Liver (tissue), 9 donors: ENCODE results near the gene FAM32A. TPM values are rescaled to one million over a fixed set of nuclear protein-coding genes. Genes with fewer than 3 reads are reported as not detected.

Experiments
- DNase-seq: peaks from one replicate; pipeline ENCODE4 v3.0.0-alpha.2; 2017; ENCODE audit warnings: low spot score
- H3K27ac ChIP-seq, 2 donors: one replicate each; pipeline ENCODE4 v1.7.0; 2013; ENCODE audit warnings: inconsistent platforms in 2 of 2, low read length in 2 of 2, control low read depth in 1 of 2, low read depth in 1 of 2, mild to moderate bottlenecking in 1 of 2
- H3K27me3 ChIP-seq, 4 donors: one replicate each; pipeline versions ENCODE4 v1.6.1 to v1.7.0; 2013; ENCODE audit warnings: low read length in 3 of 4, inconsistent platforms in 1 of 4, mild to moderate bottlenecking in 1 of 4, moderate library complexity in 1 of 4; ENCODE audit not compliant: control insufficient read depth in 4 of 4, insufficient read depth in 4 of 4
- H3K36me3 ChIP-seq, 4 donors: one replicate each; pipeline versions ENCODE4 v1.6.1 to v1.7.0; 2013; ENCODE audit warnings: low read length in 3 of 4, mild to moderate bottlenecking in 3 of 4, low read depth in 1 of 4, moderate library complexity in 1 of 4; ENCODE audit not compliant: control insufficient read depth in 4 of 4, insufficient read depth in 3 of 4
- H3K4me1 ChIP-seq, 4 donors: one replicate each; pipeline versions ENCODE4 v1.6.1 to v1.7.0; 2013; ENCODE audit warnings: low read length in 3 of 4, mild to moderate bottlenecking in 3 of 4, moderate library complexity in 1 of 4; ENCODE audit not compliant: control insufficient read depth in 4 of 4, insufficient read depth in 4 of 4
- H3K4me3 ChIP-seq, 3 donors: one replicate each; pipeline versions ENCODE4 v1.6.1 to v1.7.0; 2013; ENCODE audit warnings: low read length in 3 of 3, control low read depth in 1 of 3, low read depth in 1 of 3, mild to moderate bottlenecking in 1 of 3
- H3K9ac ChIP-seq, 2 donors: one replicate each; pipeline ENCODE4 v1.7.0; 2013; ENCODE audit warnings: low read length in 2 of 2, mild to moderate bottlenecking in 2 of 2, moderate library complexity in 2 of 2, control low read depth in 1 of 2, low read depth in 1 of 2
- H3K9me3 ChIP-seq, 4 donors: one replicate each; pipeline versions ENCODE4 v1.6.1 to v1.7.0; 2013; ENCODE audit warnings: low read length in 3 of 4; ENCODE audit not compliant: control insufficient read depth in 4 of 4
- ATF3 ChIP-seq: IDR thresholded peaks from 2 replicates; pipeline ENCODE4 v1.6.1; 2016; ENCODE audit warnings: antibody characterized with exemption
- CTCF ChIP-seq: fragments of 150-350 bp; IDR thresholded peaks from 2 replicates; pipeline ENCODE4 v1.5.1; 2017; ENCODE audit warnings: improper control_type of control experiment, low read depth, low read length; ENCODE audit not compliant: missing input control
- EGR1 ChIP-seq, 2 donors: IDR thresholded peaks; 2 replicates each; pipeline ENCODE4 v1.6.1; 2016 to 2018; ENCODE audit warnings: antibody characterized with exemption in 2 of 2, low read depth in 2 of 2
- FOXA2 ChIP-seq: IDR thresholded peaks from 2 replicates; pipeline ENCODE4 v1.6.1; 2016; ENCODE audit warnings: antibody characterized with exemption
- HNF4G ChIP-seq: IDR thresholded peaks from 2 replicates; pipeline ENCODE4 v1.6.1; 2016; ENCODE audit warnings: antibody characterized with exemption
- MAX ChIP-seq: IDR thresholded peaks from 2 replicates; pipeline ENCODE4 v1.6.1; 2016; ENCODE audit warnings: antibody characterized with exemption
- NR2F2 ChIP-seq: IDR thresholded peaks from 2 replicates; pipeline ENCODE4 v1.6.1; 2016; ENCODE audit warnings: antibody characterized with exemption
- RAD21 ChIP-seq, 2 donors: IDR thresholded peaks; 2 replicates each; pipeline ENCODE4 v1.6.1; 2016; ENCODE audit warnings: antibody characterized with exemption in 2 of 2, mild to moderate bottlenecking in 2 of 2
- REST ChIP-seq: IDR thresholded peaks from 2 replicates; pipeline ENCODE4 v1.6.1; 2016; ENCODE audit warnings: antibody characterized with exemption, mild to moderate bottlenecking
- ZBTB33 ChIP-seq: IDR thresholded peaks from 2 replicates; pipeline ENCODE4 v1.6.1; 2016; ENCODE audit warnings: antibody characterized with exemption
- WGBS: extraction: QIAGEN DNeasy Blood & Tissue Kit; methylation state at CpG from one replicate; pipeline ENCODE4 v1.1.7; 2013; 5-methylcytosine and 5-hydroxymethylcytosine counted together
- polyA plus RNA-seq, 2 donors: library from polyadenylated mRNA; stranded (reverse) in 1 of 2; unstranded in 1 of 2; fragments of 200-250 nt in 1 of 2; fragments of >200 nt in 1 of 2; fragmentation: Nextera tagmentation in 1 of 2; extraction: Ambion mirVana in 1 of 2; gene quantifications; one replicate each; pipeline versions ENCODE4 v1.2.1 to v1.2.3, GENCODE V29; 2013 to 2015
- total RNA-seq, 2 donors: library from RNA; depleted of rRNA; stranded (reverse); fragments of >200 nt; gene quantifications; one replicate each; pipeline ENCODE4 v1.2.3, GENCODE V29; 2014
- donor health status: healthy.
- donor health status: healthy.
- donor health status: healthy.
- donor health status: healthy.
- donor health status: healthy.

The FAM32A gene
- total and polyA plus RNA-seq, 4 donors: 46.2 to 60.2 (median 52.4) TPM

GRCh38 chr19:16207063-16207462 lies 21.9 kb downstream of the FAM32A start:
- TF ChIP-seq MAX (no peak), CTCF (no peak), HNF4G (no peak), NR2F2 (no peak), FOXA2 (no peak), REST (no peak), ZBTB33 (no peak), RAD21 (IDR thresholded peaks at IDR 0.05) (no peak)
- no peak for DNase-seq
- H3K4me3 ChIP-seq: no peak overlapping the region
- peaks cover 13 to 56% (median 31%) of the 10 kb centered on the region in 4 donors for H3K36me3 ChIP-seq
- 98% methylated on average over 10 of the region's 10 CpGs for WGBS
- H3K9me3 ChIP-seq: no peaks in the 10 kb centered on the region
- H3K27ac ChIP-seq: no peak overlapping the region
- H3K27me3 ChIP-seq: no peaks in the 10 kb centered on the region
- H3K9ac ChIP-seq: no peak overlapping the region
- H3K4me1 ChIP-seq: peaks cover 14 to 43% (median 39%) of the 10 kb centered on the region in 4 donors

GRCh38 chr19:16207490-16208025 lies 22.3 kb downstream of the FAM32A start:
- no peak overlapping the region for H3K9ac ChIP-seq
- peaks cover 13 to 57% (median 30%) of the 10 kb centered on the region in 4 donors for H3K36me3 ChIP-seq
- H3K27ac ChIP-seq: no peak overlapping the region
- no peaks in the 10 kb centered on the region for H3K27me3 ChIP-seq
- TF ChIP-seq RAD21 (IDR thresholded peaks at IDR 0.05) (no peak), EGR1 (IDR thresholded peaks at IDR 0.05; ENCODE audit: low read depth in 2 of 2) (no peak), ATF3 (no peak), REST (no peak)
- H3K4me3 ChIP-seq: no peak overlapping the region
- H3K4me1 ChIP-seq: peaks cover 14 to 38% (median 35%) of the 10 kb centered on the region in 4 donors
- WGBS: 93% methylated on average over 12 of the region's 12 CpGs
- no peaks in the 10 kb centered on the region for H3K9me3 ChIP-seq
- no peak for DNase-seq
